Kasumi-1 (cell line): Measurements from ENCODE around the gene PGS1.

Source experiments
- DNase-seq, 2 experiments: peaks; one replicate each; lab custom pipeline; 2025; lab: John Stamatoyannopoulos, UW

The PGS1 gene

GRCh38 chr17:78364436-78365281 is 13.8 kb upstream of the PGS1 start:
- DNase-seq, result no peak

- DNase-seq, result no peak
Measured at GRCh38 chr17:78365561-78366108, 12.8 kb upstream of the PGS1 start.

- DNase-seq, result no peak
Measured at GRCh38 chr17:78366109-78366848, 12.2 kb upstream of the PGS1 start.

- DNase-seq, result no peak
Measured at GRCh38 chr17:78367193-78367592, 11.3 kb upstream of the PGS1 start.

GRCh38 chr17:78368348-78368747 is 10.1 kb upstream of the PGS1 start:
- DNase-seq, result no peak

- DNase-seq, result no peak
Measured at GRCh38 chr17:78368854-78369495, 9.5 kb upstream of the PGS1 start.

- DNase-seq, result no peak
Measured at GRCh38 chr17:78369791-78370381, 8.6 kb upstream of the PGS1 start.

- no peak for DNase-seq
Measured at GRCh38 chr17:78371056-78371455, 7.4 kb upstream of the PGS1 start.

GRCh38 chr17:78372841-78373240 is 5.6 kb upstream of the PGS1 start:
- no peak for DNase-seq

GRCh38 chr17:78374189-78374588 is 4.3 kb upstream of the PGS1 start:
- DNase-seq, result no peak

- DNase-seq, result no peak
Measured at GRCh38 chr17:78374631-78375274, 3.7 kb upstream of the PGS1 start.

GRCh38 chr17:78375401-78376151 is 2.9 kb upstream of the PGS1 start:
- no peak for DNase-seq

- DNase-seq, result no peak
Measured at GRCh38 chr17:78376161-78376560, 2.3 kb upstream of the PGS1 start.

GRCh38 chr17:78377858-78378224 is 608 bp upstream of the PGS1 start:
- DNase-seq, result no peak

GRCh38 chr17:78379131-78379491 is 662 bp downstream of the PGS1 start:
- no peak for DNase-seq

- DNase-seq, result no peak
Measured at GRCh38 chr17:78380370-78380769, 1.9 kb downstream of the PGS1 start.

- peak; percentile 84 to 92 for DNase-seq
Measured at GRCh38 chr17:78381601-78382232, 3.3 kb downstream of the PGS1 start.

GRCh38 chr17:78383725-78384471 is 5.4 kb downstream of the PGS1 start:
- DNase-seq, result peak; percentile 97 to 99

GRCh38 chr17:78384479-78385175 is 6.2 kb downstream of the PGS1 start:
- DNase-seq, result peak; percentile 70 to 81
